ENCODE results near the gene TMEM150C.
"Not testable (repeated sequence)": the region's sequence is repeated elsewhere in the genome, so short reads cannot be mapped to it uniquely, and the experiment has no call there.

The TMEM150C gene

DNA sequence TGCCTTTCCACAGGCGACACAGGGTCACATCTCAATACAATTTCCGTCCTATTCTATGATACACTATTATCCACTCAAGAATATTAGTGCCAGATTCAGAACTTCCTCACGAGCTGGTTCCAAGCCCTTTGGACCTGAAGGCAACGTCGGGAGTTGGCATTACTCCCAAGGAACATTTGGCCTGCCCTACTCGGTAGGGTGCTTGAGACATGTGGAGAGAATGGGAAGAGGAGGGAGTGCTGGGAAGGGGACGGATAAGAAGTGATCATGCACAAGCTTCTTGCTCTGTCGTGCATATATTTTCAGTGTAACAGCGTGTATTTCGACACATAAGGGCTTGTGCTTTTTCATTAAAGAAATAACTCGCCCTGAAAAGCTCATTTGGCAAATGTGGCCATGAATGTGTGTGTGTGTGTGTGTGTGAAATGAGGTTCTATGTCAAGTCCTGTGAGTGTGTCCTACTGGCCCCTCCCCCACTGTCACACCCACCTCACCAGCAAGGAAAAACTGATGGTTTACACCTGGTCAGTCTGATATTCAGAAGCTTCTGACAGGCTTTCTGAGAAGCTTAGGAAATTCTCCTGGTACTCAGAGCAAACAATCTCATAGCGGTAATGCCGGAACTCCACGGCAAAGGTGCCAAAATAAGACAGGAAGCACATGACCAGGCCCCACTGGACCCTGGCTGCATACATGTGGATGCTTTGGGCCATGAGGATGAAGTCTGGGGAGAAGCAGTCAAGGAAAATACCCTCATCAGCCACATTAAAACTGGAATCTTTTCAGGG lies 76.6 kb downstream of the TMEM150C start:
- TF ChIP-seq, protein P1, sequence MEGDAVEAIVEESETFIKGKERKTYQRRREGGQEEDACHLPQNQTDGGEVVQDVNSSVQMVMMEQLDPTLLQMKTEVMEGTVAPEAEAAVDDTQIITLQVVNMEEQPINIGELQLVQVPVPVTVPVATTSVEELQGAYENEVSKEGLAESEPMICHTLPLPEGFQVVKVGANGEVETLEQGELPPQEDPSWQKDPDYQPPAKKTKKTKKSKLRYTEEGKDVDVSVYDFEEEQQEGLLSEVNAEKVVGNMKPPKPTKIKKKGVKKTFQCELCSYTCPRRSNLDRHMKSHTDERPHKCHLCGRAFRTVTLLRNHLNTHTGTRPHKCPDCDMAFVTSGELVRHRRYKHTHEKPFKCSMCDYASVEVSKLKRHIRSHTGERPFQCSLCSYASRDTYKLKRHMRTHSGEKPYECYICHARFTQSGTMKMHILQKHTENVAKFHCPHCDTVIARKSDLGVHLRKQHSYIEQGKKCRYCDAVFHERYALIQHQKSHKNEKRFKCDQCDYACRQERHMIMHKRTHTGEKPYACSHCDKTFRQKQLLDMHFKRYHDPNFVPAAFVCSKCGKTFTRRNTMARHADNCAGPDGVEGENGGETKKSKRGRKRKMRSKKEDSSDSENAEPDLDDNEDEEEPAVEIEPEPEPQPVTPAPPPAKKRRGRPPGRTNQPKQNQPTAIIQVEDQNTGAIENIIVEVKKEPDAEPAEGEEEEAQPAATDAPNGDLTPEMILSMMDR (conservative IDR thresholded peaks at IDR 0.05) = no peak
- H3K27ac ChIP-seq = no peak overlapping the region

DNA sequence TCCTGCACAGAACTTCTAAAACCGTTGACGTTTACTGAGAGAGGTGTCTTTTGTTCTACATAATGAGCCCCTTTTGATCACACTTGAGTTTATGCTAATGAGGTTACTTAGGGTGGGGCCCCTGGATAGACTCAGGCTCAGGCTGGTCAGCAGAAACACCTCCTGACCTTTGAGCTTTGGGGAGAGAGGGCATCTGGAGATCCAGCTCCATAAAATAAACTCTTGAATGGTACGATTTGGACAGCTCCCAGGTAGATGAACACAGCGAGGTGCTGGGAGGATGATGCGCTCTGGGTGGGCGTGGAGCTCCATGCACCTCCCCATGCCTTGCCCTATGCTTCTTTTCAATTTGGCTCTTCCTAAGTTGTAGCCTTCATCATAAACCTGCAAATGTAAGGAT lies 79.4 kb downstream of the TMEM150C start:
- TF ChIP-seq, protein P1 (conservative IDR thresholded peaks at IDR 0.05) = no peak
- no peak overlapping the region for H3K27ac ChIP-seq

DNA sequence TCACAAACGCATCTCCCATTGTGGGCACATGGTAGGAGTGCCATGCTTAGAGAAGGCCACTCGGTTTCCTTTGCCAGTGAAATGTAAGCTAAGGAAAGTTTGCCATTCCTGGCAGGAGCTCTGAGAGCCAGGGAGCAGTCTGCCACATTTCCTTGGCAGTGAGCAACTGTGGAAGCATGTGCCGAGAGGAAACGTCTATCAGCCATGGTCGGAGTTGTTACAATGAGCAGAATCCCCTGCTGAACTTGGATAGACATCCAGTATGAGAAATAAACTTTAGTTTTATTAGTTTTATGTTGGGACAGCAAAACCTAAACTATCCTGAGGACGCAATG lies 80.3 kb downstream of the TMEM150C start:
- no peak overlapping the region for H3K27ac ChIP-seq
- TF ChIP-seq, protein P1 (conservative IDR thresholded peaks at IDR 0.05) = no peak

DNA sequence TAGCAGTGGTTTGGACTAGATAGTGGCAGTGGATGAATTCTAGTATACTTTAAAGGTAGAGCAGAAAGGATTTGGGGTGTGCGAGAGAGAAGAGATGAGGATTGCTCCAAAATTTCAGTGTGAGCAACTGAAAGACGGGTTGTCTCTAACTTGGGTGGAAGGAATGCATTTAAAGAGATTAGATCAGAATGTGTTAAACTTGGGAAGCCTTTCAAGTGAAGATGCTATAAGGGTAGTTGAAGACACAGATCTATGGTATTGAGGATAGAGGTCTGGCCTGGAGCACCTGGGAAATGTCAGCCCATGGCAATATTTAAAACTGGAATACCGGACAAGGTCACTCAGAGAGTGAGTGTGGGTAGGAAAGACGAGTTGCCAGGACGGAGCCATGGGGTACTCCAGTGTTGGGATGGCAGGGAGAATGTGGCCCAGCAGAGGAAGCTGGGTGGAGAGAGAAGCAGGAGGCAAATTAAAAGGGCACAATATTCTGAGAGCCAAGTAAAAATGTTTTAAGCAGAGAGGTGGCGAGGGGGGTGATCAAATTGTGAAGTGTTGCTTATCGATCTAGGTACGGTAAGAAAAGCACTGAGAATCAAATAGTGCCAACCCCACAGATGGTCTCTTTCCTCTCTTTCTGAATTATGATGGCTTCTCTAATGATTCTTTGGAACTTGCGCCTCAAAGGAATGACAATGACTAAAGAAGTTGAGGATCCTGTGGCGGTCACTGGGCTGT lies 80.8 kb downstream of the TMEM150C start:
- TF ChIP-seq, protein P1 (conservative IDR thresholded peaks at IDR 0.05) = no peak
- no peak overlapping the region for H3K27ac ChIP-seq

DNA sequence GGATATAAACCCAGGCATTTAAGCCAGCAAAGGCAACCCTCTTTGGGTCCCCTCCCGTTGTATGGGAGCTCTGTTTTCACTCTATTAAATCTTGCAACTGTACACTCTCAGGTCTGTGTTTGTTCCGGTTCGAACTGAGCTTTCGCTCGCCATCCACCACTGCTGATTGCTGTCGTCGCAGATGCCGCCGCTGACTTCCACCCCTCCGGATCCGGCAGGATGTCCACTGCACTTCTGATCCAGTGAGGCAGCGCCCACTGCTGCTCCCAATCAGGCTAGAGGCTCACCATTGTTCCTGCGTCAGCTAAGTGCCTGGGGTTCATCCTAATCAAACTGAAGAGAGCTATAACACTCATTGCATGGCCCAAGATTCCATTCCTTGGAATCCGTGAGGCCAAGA lies 82.2 kb downstream of the TMEM150C start:
- TF ChIP-seq, protein P1 (conservative IDR thresholded peaks at IDR 0.05) = no peak
- H3K27ac ChIP-seq = no peak overlapping the region

DNA sequence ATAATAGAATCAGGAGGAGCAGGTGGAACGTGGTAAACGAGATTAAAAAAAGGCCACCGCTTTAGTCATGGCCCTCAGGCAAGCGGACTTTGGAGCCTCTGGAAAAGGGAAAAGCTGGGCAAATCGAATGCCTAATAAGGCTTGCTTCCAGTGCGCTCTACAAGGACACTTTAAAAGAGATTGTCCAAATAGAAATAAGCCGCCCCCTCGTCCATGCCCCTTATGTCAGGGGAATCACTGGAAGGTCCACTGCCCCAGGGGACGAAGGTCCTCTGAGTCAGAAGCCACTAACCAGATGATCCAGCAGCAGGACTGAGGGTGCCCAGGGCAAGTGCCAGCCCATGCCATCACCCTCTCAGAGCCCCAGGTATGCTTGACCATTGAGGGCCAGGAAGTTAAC lies 84.3 kb downstream of the TMEM150C start:
- H3K27ac ChIP-seq = not testable (repeated sequence)

DNA sequence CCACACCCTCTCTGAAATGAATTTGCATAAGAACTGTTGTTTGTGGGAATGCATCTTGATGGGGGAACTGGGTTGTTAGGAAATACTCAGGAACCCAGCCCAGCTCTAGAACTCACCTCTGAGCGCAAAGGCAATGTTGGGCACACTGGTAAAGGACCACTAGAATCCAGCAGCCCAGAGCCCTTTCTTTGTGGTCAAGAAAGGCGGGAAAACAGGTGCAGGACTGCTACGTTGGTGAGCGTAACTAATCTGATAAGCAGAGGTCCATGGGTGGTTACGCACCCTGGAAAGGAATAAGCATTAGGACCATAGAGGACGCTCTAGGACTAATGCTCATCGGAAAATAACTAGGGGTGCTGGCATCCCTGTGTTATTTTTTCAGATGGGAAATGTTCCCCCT lies 85.9 kb downstream of the TMEM150C start:
- H3K27ac ChIP-seq = not testable (repeated sequence)

DNA sequence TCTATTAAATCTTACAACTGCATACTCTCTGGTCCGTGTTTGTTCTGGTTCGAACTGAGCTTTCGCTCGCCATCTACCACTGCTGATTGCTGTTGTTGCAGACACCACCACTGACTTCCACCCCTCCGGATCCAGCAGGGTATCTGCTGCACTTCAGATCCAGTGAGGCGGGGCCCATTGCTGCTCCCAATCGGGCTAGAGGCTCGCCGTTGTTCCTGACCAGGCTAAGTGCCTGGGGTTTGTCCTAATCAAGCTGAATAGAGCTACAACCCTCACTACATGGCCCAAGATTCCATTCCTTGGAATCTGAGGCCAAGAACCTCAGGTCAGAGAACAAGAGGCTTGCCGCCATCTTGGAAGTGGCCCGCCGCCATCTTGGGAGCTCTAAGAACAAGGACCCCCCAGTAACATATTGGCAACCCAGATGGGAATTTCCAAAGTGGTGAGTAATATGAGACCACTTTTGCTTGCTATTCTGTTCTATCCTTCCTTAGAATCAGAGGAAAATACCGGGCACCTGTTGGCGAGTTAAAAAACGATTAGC lies 88.1 kb downstream of the TMEM150C start:
- no peak overlapping the region for H3K27ac ChIP-seq
- TF ChIP-seq, protein P1 (conservative IDR thresholded peaks at IDR 0.05) = no peak

DNA sequence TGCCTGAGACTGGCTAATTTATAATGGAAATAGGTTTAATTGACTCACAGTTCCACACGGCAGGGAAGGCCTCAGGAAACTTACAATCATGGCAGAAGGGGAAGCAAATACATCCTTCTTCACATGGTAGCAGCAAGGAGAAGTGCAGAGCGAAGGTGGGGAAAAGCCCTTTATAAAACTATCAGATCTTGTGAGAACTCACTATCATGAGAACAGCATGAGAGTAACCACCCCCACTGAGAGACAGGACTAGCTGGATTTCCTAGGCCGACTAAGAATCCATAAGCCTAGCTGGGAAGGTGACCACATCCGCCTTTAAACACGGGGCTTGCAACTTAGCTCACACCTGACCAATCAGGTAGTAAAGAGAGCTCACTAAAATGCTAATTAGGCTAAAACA lies 88.7 kb downstream of the TMEM150C start:
- not testable (repeated sequence) for H3K27ac ChIP-seq

Data from VCaP (cell line).